Liver (tissue), 3 donors: ENCODE data around the gene TBX2.

Source experiments
- EGR1 ChIP-seq, 2 donors: IDR thresholded peaks; 2 replicates each; pipeline ENCODE4 v1.6.1; 2016 to 2018; ENCODE audit warnings: antibody characterized with exemption in 2 of 2, low read depth in 2 of 2
- GABPA ChIP-seq, 2 donors: IDR thresholded peaks in 1 of 2; conservative IDR thresholded peaks in 1 of 2; 2 replicates each; pipeline ENCODE4 v1.6.1; 2016; ENCODE audit warnings: antibody characterized with exemption in 2 of 2, mild to moderate bottlenecking in 1 of 2, moderate library complexity in 1 of 2
- HNF4A ChIP-seq, 2 donors: conservative IDR thresholded peaks; 2 replicates each; pipeline ENCODE4 v1.6.1; 2016; ENCODE audit warnings: antibody characterized with exemption in 2 of 2, mild to moderate bottlenecking in 2 of 2
- HNF4G ChIP-seq: IDR thresholded peaks from 2 replicates; pipeline ENCODE4 v1.6.1; 2016; ENCODE audit warnings: antibody characterized with exemption
- JUND ChIP-seq, 2 donors: IDR thresholded peaks; 2 replicates each; pipeline ENCODE4 v1.6.1; 2016; ENCODE audit warnings: antibody characterized with exemption in 2 of 2
- NR2F2 ChIP-seq: IDR thresholded peaks from 2 replicates; pipeline ENCODE4 v1.6.1; 2016; ENCODE audit warnings: antibody characterized with exemption
- SP1 ChIP-seq: IDR thresholded peaks from 2 replicates; pipeline ENCODE4 v1.6.1; 2018; ENCODE audit warnings: antibody characterized with exemption, mild to moderate bottlenecking
- TAF1 ChIP-seq: conservative IDR thresholded peaks from 2 replicates; pipeline ENCODE4 v1.6.1; 2016; ENCODE audit warnings: antibody characterized with exemption, mild to moderate bottlenecking
- TF ChIP-seq, protein P1 (sequence below): fragments of 150-350 bp; IDR thresholded peaks from 2 replicates; pipeline ENCODE4 v1.5.1; 2017; ENCODE audit warnings: improper control_type of control experiment, low read depth, low read length; ENCODE audit not compliant: missing input control
- TF ChIP-seq, protein P2 (sequence below): IDR thresholded peaks from 2 replicates; pipeline ENCODE4 v1.6.1; 2016; ENCODE audit warnings: antibody characterized with exemption
- TF ChIP-seq, protein P3 (sequence below): IDR thresholded peaks from 2 replicates; pipeline ENCODE4 v1.6.1; 2016; ENCODE audit warnings: antibody characterized with exemption, mild to moderate bottlenecking
- TF ChIP-seq, protein P4 (sequence below): IDR thresholded peaks from 2 replicates; pipeline ENCODE4 v1.6.1; 2016; ENCODE audit warnings: antibody characterized with exemption
- TF ChIP-seq, protein P5 (sequence below): IDR thresholded peaks from 2 replicates; pipeline ENCODE4 v1.6.1; 2016; ENCODE audit warnings: antibody characterized with exemption
- donor health status: healthy.
- donor health status: healthy.

DNA sequence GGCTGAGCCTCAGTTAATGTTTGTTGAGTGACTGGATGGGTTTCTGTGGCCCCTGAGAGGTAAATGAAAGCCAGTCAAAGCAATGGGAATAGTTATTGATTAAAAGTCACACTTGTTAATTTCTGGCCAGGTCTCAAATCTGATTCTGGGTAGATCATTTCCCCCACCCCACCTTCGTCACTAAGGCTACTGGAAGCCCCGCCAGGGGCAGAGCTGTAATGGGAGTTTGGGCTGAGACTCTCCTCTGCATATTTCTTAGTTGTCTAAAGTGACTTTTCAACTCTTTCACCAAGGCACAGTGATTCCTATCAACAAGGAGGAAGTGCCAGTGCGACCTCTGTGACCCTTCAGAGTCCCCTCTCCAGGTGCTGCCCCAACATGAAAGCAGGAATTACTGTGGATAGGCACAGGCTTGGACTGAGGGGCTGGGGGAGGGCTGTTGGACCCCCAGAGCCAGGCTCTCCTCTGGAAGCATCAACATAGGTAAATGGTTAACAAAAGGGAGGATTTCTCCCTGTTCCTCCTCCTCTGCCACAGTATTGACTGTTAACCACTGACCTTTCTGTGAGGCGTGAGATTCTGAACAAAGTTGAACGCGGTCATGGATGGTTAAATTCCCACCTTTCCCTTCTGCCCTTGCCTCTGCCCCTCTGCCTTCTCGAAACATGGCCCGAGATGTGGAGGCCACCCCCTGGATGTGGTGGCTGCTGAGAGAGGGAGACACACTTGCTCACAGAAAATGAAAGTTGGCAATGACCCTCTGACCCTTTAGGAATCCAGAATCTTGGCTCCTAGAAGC, 20.8 kb upstream of the TBX2 start:
- TF ChIP-seq, protein P1, sequence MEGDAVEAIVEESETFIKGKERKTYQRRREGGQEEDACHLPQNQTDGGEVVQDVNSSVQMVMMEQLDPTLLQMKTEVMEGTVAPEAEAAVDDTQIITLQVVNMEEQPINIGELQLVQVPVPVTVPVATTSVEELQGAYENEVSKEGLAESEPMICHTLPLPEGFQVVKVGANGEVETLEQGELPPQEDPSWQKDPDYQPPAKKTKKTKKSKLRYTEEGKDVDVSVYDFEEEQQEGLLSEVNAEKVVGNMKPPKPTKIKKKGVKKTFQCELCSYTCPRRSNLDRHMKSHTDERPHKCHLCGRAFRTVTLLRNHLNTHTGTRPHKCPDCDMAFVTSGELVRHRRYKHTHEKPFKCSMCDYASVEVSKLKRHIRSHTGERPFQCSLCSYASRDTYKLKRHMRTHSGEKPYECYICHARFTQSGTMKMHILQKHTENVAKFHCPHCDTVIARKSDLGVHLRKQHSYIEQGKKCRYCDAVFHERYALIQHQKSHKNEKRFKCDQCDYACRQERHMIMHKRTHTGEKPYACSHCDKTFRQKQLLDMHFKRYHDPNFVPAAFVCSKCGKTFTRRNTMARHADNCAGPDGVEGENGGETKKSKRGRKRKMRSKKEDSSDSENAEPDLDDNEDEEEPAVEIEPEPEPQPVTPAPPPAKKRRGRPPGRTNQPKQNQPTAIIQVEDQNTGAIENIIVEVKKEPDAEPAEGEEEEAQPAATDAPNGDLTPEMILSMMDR: no peak
- TF ChIP-seq, protein P2, sequence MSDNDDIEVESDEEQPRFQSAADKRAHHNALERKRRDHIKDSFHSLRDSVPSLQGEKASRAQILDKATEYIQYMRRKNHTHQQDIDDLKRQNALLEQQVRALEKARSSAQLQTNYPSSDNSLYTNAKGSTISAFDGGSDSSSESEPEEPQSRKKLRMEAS: no peak
- TF ChIP-seq TAF1 (no peak), JUND (IDR thresholded peaks at IDR 0.05) (no peak), HNF4A (conservative IDR thresholded peaks at IDR 0.05) (no peak), EGR1 (IDR thresholded peaks at IDR 0.05; ENCODE audit: low read depth in 2 of 2) (no peak), GABPA (IDR thresholded peaks at IDR 0.05 in 1 of 2, conservative IDR thresholded peaks at IDR 0.05 in 1 of 2) (no peak), HNF4G (no peak), SP1 (no peak), NR2F2 (no peak)
- TF ChIP-seq, protein P3, sequence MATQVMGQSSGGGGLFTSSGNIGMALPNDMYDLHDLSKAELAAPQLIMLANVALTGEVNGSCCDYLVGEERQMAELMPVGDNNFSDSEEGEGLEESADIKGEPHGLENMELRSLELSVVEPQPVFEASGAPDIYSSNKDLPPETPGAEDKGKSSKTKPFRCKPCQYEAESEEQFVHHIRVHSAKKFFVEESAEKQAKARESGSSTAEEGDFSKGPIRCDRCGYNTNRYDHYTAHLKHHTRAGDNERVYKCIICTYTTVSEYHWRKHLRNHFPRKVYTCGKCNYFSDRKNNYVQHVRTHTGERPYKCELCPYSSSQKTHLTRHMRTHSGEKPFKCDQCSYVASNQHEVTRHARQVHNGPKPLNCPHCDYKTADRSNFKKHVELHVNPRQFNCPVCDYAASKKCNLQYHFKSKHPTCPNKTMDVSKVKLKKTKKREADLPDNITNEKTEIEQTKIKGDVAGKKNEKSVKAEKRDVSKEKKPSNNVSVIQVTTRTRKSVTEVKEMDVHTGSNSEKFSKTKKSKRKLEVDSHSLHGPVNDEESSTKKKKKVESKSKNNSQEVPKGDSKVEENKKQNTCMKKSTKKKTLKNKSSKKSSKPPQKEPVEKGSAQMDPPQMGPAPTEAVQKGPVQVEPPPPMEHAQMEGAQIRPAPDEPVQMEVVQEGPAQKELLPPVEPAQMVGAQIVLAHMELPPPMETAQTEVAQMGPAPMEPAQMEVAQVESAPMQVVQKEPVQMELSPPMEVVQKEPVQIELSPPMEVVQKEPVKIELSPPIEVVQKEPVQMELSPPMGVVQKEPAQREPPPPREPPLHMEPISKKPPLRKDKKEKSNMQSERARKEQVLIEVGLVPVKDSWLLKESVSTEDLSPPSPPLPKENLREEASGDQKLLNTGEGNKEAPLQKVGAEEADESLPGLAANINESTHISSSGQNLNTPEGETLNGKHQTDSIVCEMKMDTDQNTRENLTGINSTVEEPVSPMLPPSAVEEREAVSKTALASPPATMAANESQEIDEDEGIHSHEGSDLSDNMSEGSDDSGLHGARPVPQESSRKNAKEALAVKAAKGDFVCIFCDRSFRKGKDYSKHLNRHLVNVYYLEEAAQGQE: no peak
- TF ChIP-seq, protein P4, sequence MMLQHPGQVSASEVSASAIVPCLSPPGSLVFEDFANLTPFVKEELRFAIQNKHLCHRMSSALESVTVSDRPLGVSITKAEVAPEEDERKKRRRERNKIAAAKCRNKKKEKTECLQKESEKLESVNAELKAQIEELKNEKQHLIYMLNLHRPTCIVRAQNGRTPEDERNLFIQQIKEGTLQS: no peak
- TF ChIP-seq, protein P5, sequence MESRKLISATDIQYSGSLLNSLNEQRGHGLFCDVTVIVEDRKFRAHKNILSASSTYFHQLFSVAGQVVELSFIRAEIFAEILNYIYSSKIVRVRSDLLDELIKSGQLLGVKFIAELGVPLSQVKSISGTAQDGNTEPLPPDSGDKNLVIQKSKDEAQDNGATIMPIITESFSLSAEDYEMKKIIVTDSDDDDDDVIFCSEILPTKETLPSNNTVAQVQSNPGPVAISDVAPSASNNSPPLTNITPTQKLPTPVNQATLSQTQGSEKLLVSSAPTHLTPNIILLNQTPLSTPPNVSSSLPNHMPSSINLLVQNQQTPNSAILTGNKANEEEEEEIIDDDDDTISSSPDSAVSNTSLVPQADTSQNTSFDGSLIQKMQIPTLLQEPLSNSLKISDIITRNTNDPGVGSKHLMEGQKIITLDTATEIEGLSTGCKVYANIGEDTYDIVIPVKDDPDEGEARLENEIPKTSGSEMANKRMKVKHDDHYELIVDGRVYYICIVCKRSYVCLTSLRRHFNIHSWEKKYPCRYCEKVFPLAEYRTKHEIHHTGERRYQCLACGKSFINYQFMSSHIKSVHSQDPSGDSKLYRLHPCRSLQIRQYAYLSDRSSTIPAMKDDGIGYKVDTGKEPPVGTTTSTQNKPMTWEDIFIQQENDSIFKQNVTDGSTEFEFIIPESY: no peak
